HCT116 (cell line): Measurements from ENCODE around the gene SIGLECL1. TPM values are rescaled to one million over a fixed set of nuclear protein-coding genes. Genes with fewer than 3 reads are reported as not detected.

ENCODE experiments used
- ATAC-seq: fragments of 200-7000 bp; cut with Tn5 transposase; 2 replicates; pipeline ENCODE4 v1.9.1; 2020; ENCODE audit warnings: mild to moderate bottlenecking, moderate library complexity
- BruUV-seq: library from RNA; stranded (reverse); fragments of 400-500 nt; replicated peaks from 2 replicates; lab custom pipeline; 2021; lab: Mats Ljungman, UMichigan
- CTCF ChIA-PET: fragments of 300-600 bp; sonication (Branson Sonifier 250); formaldehyde crosslinking; loops from one replicate; lab custom pipeline; 2021; ENCODE audit warnings: antibody characterized with exemption; lab: Charles Lee
- POLR2A ChIA-PET: fragments of 300-600, 350-600 bp; sonication (Branson Sonifier 250); formaldehyde crosslinking; loops from one replicate; lab custom pipeline; 2021; ENCODE audit warnings: antibody characterized with exemption; lab: Charles Lee
- RAD21 ChIA-PET, 2 experiments: fragments of 300-600 bp; sonication (Branson Sonifier 250); formaldehyde crosslinking; loops; one replicate each; lab custom pipeline; 2023; ENCODE audit warnings: low total read pairs in 2 of 2; ENCODE audit not compliant: uncharacterized antibody in 2 of 2, unreplicated experiment in 2 of 2, low non-redundant PET in 1 of 2; lab: Charles Lee
- DNase-seq: peaks from one replicate; pipeline ENCODE4 v3.0.0-alpha.2; 2010; ENCODE audit warnings: low read depth, low spot score
- H2AFZ ChIP-seq: fragments of 200-600 bp; shearing (Covaris generic), sonication (generic); 2 replicates; pipeline ENCODE4 v1.6.1; 2017; ENCODE audit warnings: low read depth, mixed run types, mixed read lengths, antibody characterized with exemption, low read length; ENCODE audit not compliant: poor library complexity, severe bottlenecking
- H3K27ac ChIP-seq: 2 replicates; pipeline ENCODE4 v1.5.1; 2012; ENCODE audit warnings: low read depth, low read length
- H3K27me3 ChIP-seq: fragments of 200-600 bp; sonication (generic); 2 replicates; pipeline ENCODE4 v1.6.1; 2016; ENCODE audit warnings: mixed run types, low read length, mixed read lengths; ENCODE audit not compliant: insufficient read depth
- H3K36me3 ChIP-seq, 2 experiments: fragments of 200-500 bp in 1 of 2; fragments of 200-600 bp in 1 of 2; sonication (Bioruptor generic) in 1 of 2; sonication (generic) in 1 of 2; 2 replicates each; pipeline versions ENCODE4 v1.5.1 to v1.6.1; 2014 to 2016; ENCODE audit warnings: low read length in 2 of 2, inconsistent platforms in 1 of 2, mixed read lengths in 1 of 2, mixed run types in 1 of 2; ENCODE audit not compliant: insufficient read depth in 2 of 2, control insufficient read depth in 1 of 2
- H3K4me1 ChIP-seq, 2 experiments: fragments of 200-600 bp in 1 of 2; sonication (generic) in 1 of 2; 2 replicates each; pipeline versions ENCODE4 v1.5.1 to v1.6.1; 2012 to 2017; ENCODE audit warnings: low read length in 2 of 2, inconsistent platforms in 1 of 2, mild to moderate bottlenecking in 1 of 2, mixed read lengths in 1 of 2, mixed run types in 1 of 2, moderate library complexity in 1 of 2; ENCODE audit not compliant: insufficient read depth in 2 of 2, control insufficient read depth in 1 of 2
- H3K4me2 ChIP-seq: fragments of 200-600 bp; sonication (generic); 2 replicates; pipeline ENCODE4 v1.6.1; 2017; ENCODE audit warnings: mixed run types, low read length, mixed read lengths
- H3K4me3 ChIP-seq, 2 experiments: fragments of 200-600 bp in 1 of 2; sonication (generic) in 1 of 2; replicated peaks in 1 of 2; 2 replicates each; pipeline ENCODE4 v1.5.1; 2011 to 2016; ENCODE audit warnings: low read length in 2 of 2, control low read depth in 1 of 2, low read depth in 1 of 2, mild to moderate bottlenecking in 1 of 2, mixed read lengths in 1 of 2, mixed run types in 1 of 2
- H3K79me2 ChIP-seq: fragments of 200-600 bp; sonication (generic); 2 replicates; pipeline ENCODE4 v1.6.1; 2017; ENCODE audit warnings: mild to moderate bottlenecking, mixed run types, low read length, moderate library complexity, mixed read lengths; ENCODE audit not compliant: insufficient read depth
- H3K9ac ChIP-seq: fragments of 200-600 bp; sonication (generic); 2 replicates; pipeline ENCODE4 v1.6.1; 2016; ENCODE audit warnings: low read length, mixed read lengths
- H3K9me2 ChIP-seq: fragments of 200-600 bp; sonication (generic), shearing (Covaris generic); 2 replicates; pipeline ENCODE4 v1.6.1; 2017; ENCODE audit warnings: mixed run types, mild to moderate bottlenecking, moderate library complexity; ENCODE audit not compliant: insufficient read depth
- H3K9me3 ChIP-seq, 2 experiments: fragments of 200-500 bp in 1 of 2; fragments of 200-600 bp in 1 of 2; sonication (Bioruptor generic) in 1 of 2; sonication (generic) in 1 of 2; 2 replicates each; pipeline ENCODE4 v1.6.1; 2014 to 2017; ENCODE audit warnings: low read length in 2 of 2, mixed read lengths in 2 of 2, inconsistent platforms in 1 of 2, low read depth in 1 of 2, mild to moderate bottlenecking in 1 of 2, mixed run types in 1 of 2, moderate library complexity in 1 of 2; ENCODE audit not compliant: control insufficient read depth in 1 of 2, insufficient read depth in 1 of 2
- H4K20me1 ChIP-seq: fragments of 200-600 bp; sonication (generic), shearing (Covaris generic); 2 replicates; pipeline ENCODE4 v1.6.1; 2017; ENCODE audit warnings: mixed run types, mild to moderate bottlenecking, moderate library complexity; ENCODE audit not compliant: insufficient read depth
- CEBPB ChIP-seq: IDR thresholded peaks from 2 replicates; pipeline ENCODE4 v1.6.1; 2012; ENCODE audit warnings: low read depth
- ELF1 ChIP-seq: IDR thresholded peaks from 2 replicates; pipeline ENCODE4 v1.6.1; 2012; ENCODE audit warnings: low read depth, borderline replicate concordance
- EZH2 ChIP-seq: fragments of 200-600 bp; sonication (generic); IDR thresholded peaks from 2 replicates; pipeline ENCODE4 v1.6.1; 2017; ENCODE audit warnings: antibody characterized with exemption, mixed run types
- FOSL1 ChIP-seq: IDR thresholded peaks from 2 replicates; pipeline ENCODE4 v1.6.1; 2012; ENCODE audit warnings: low read depth
- JUND ChIP-seq: IDR thresholded peaks from 2 replicates; pipeline ENCODE4 v1.6.1; 2012
- POLR2A ChIP-seq: IDR thresholded peaks from 2 replicates; pipeline ENCODE4 v1.7.0; 2011; ENCODE audit warnings: borderline replicate concordance; ENCODE audit not compliant: insufficient read depth, insufficient read length; ENCODE audit errors: extremely low read depth
- RAD21 ChIP-seq: IDR thresholded peaks from 2 replicates; pipeline ENCODE4 v1.6.1; 2012; ENCODE audit warnings: low read depth, mild to moderate bottlenecking
- SIN3A ChIP-seq: IDR thresholded peaks from 2 replicates; pipeline ENCODE4 v1.6.1; 2012; ENCODE audit warnings: low read depth
- SP1 ChIP-seq: IDR thresholded peaks from 2 replicates; pipeline ENCODE4 v1.6.1; 2012; ENCODE audit warnings: low read depth
- SRF ChIP-seq: IDR thresholded peaks from 2 replicates; pipeline ENCODE4 v1.6.1; 2012; ENCODE audit warnings: low read depth
- TCF7L2 ChIP-seq: IDR thresholded peaks from 2 replicates; pipeline ENCODE4 v1.7.0; 2011; ENCODE audit warnings: borderline replicate concordance, inconsistent platforms; ENCODE audit not compliant: insufficient read depth, insufficient read length; ENCODE audit errors: extremely low read depth
- YY1 ChIP-seq: IDR thresholded peaks from 2 replicates; pipeline ENCODE4 v1.6.1; 2011; ENCODE audit warnings: low read length, low read depth, moderate library complexity, mild to moderate bottlenecking; ENCODE audit not compliant: insufficient replicate concordance; ENCODE audit errors: extremely low read depth
- ZFX ChIP-seq: fragments of 450-650 bp; IDR thresholded peaks from 2 replicates; pipeline ENCODE4 v1.6.1; 2017
- ZNF274 ChIP-seq: fragments of 200-500 bp; sonication (Bioruptor generic); IDR thresholded peaks from 2 replicates; pipeline ENCODE4 v1.6.1; 2014; ENCODE audit warnings: mild to moderate bottlenecking, low read depth, low read length, inconsistent platforms
- intact Hi-C: fragments of 100-400 bp; cut with micrococcal nuclease; formaldehyde crosslinking; loops from 2 replicates; pipeline ENCODE4 v1.10.0; 2022
- total RNA-seq: library from RNA; stranded (reverse); gene quantifications from one replicate; pipeline ENCODE4 v1.2.1, GENCODE V29; 2021; ENCODE audit not compliant: unreplicated experiment
- TF ChIP-seq, protein P1 (sequence below): IDR thresholded peaks from 2 replicates; pipeline ENCODE4 v1.6.1; 2012
- TF ChIP-seq, protein P2 (sequence below), 3 experiments: fragments of 200-600 bp in 1 of 3; sonication (generic) in 1 of 3; IDR thresholded peaks in 2 of 3; conservative IDR thresholded peaks in 1 of 3; 2 replicates each; pipeline ENCODE4 v1.5.1; 2012 to 2017; ENCODE audit warnings: low read depth in 2 of 3, low read length in 2 of 3, antibody characterized with exemption in 1 of 3, borderline replicate concordance in 1 of 3, control low read depth in 1 of 3, mild to moderate bottlenecking in 1 of 3, mixed read lengths in 1 of 3, mixed run types in 1 of 3, moderate library complexity in 1 of 3; ENCODE audit not compliant: insufficient read depth in 1 of 3
- TF ChIP-seq, protein P3 (sequence below): IDR thresholded peaks from 2 replicates; pipeline ENCODE4 v1.6.1; 2011; ENCODE audit warnings: mild to moderate bottlenecking, low read length, moderate library complexity; ENCODE audit not compliant: insufficient replicate concordance; ENCODE audit errors: extremely low read depth
- TF ChIP-seq, protein P4 (sequence below): IDR thresholded peaks from 2 replicates; pipeline ENCODE4 v1.6.1; 2012
- TF ChIP-seq, protein P5 (sequence below): IDR thresholded peaks from 2 replicates; pipeline ENCODE4 v1.6.1; 2012; ENCODE audit warnings: low read depth

The SIGLECL1 gene
- total RNA-seq, 1 experiment from 2014 or later = not detected

DNA sequence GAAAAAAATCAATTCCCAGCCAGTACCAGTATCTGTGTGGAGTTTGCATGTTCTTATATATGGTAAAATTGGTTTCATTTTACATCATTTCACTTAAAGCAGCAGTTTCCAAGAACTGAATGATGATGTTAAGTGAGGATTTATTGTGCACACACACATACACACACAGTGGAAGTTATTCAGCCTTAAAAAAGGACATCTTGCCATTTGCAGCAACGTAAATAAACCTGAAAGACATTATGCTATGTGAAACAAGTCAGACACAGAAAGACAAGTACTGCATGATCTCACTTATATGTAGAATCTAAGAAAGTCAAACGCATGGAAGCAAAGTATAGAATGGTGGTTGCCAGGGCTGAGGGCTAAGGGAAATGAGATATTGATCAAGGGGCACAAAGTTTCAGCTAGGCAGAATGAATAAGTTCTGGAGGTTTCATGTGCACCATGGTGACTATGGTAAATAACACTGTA lies 5.3 kb downstream of the SIGLECL1 start (continued):
- TF ChIP-seq FOSL1 = no peak
- no peak for TF ChIP-seq RAD21
- no peak for TF ChIP-seq ZNF274
- TF ChIP-seq CEBPB = no peak

DNA sequence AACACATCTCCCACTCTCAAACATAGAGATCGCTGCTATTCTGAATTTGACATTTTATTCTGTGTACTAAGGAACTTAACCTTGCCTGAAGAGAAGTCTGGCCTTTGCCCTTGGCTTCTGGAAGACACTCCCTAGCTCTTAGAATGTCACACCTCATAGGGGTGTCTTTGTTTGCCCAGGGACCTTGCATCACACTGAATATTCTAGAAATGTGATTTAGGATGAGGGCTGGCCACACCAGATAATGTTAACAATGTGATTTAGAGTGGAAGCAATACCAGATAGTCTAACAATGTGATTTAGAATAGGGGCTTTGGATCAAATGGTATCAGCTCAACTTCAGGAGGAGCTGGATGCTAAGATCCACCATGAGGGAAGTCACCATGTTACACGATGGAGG lies 6.6 kb downstream of the SIGLECL1 start:
- POLR2A ChIA-PET = no interaction called here
- no TSS peak for BruUV-seq
- H2AFZ ChIP-seq = no peak overlapping the region
- ATAC-seq (no peak), DNase-seq (no peak)
- no peaks in the 10 kb centered on the region for H3K4me1 ChIP-seq
- CTCF ChIA-PET = no interaction called here
- H3K27me3 ChIP-seq = no peaks in the 10 kb centered on the region; the same call in 1 of the 2 replicates
- H3K9ac ChIP-seq = no peak overlapping the region
- TF ChIP-seq EZH2 = no peak
- TF ChIP-seq, protein P1, sequence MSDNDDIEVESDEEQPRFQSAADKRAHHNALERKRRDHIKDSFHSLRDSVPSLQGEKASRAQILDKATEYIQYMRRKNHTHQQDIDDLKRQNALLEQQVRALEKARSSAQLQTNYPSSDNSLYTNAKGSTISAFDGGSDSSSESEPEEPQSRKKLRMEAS = no peak
- TF ChIP-seq, protein P2, sequence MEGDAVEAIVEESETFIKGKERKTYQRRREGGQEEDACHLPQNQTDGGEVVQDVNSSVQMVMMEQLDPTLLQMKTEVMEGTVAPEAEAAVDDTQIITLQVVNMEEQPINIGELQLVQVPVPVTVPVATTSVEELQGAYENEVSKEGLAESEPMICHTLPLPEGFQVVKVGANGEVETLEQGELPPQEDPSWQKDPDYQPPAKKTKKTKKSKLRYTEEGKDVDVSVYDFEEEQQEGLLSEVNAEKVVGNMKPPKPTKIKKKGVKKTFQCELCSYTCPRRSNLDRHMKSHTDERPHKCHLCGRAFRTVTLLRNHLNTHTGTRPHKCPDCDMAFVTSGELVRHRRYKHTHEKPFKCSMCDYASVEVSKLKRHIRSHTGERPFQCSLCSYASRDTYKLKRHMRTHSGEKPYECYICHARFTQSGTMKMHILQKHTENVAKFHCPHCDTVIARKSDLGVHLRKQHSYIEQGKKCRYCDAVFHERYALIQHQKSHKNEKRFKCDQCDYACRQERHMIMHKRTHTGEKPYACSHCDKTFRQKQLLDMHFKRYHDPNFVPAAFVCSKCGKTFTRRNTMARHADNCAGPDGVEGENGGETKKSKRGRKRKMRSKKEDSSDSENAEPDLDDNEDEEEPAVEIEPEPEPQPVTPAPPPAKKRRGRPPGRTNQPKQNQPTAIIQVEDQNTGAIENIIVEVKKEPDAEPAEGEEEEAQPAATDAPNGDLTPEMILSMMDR (IDR thresholded peaks at IDR 0.05 in 2 of 3, conservative IDR thresholded peaks at IDR 0.05 in 1 of 3; ENCODE audit: borderline replicate concordance in 1 of 3, insufficient read depth in 1 of 3, low read depth in 2 of 3, low read length in 2 of 3) = no peak
- TF ChIP-seq, protein P3, sequence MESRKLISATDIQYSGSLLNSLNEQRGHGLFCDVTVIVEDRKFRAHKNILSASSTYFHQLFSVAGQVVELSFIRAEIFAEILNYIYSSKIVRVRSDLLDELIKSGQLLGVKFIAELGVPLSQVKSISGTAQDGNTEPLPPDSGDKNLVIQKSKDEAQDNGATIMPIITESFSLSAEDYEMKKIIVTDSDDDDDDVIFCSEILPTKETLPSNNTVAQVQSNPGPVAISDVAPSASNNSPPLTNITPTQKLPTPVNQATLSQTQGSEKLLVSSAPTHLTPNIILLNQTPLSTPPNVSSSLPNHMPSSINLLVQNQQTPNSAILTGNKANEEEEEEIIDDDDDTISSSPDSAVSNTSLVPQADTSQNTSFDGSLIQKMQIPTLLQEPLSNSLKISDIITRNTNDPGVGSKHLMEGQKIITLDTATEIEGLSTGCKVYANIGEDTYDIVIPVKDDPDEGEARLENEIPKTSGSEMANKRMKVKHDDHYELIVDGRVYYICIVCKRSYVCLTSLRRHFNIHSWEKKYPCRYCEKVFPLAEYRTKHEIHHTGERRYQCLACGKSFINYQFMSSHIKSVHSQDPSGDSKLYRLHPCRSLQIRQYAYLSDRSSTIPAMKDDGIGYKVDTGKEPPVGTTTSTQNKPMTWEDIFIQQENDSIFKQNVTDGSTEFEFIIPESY = no peak
- TF ChIP-seq JUND = no peak
- TF ChIP-seq SRF = no peak
- no peak for TF ChIP-seq CEBPB
- no peak for TF ChIP-seq ELF1
- no peak for TF ChIP-seq YY1
- no peak for TF ChIP-seq ZFX
- TF ChIP-seq TCF7L2 = no peak
- TF ChIP-seq SIN3A = no peak
- TF ChIP-seq, protein P4, sequence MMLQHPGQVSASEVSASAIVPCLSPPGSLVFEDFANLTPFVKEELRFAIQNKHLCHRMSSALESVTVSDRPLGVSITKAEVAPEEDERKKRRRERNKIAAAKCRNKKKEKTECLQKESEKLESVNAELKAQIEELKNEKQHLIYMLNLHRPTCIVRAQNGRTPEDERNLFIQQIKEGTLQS = no peak
- TF ChIP-seq SP1 = no peak
- TF ChIP-seq, protein P5, sequence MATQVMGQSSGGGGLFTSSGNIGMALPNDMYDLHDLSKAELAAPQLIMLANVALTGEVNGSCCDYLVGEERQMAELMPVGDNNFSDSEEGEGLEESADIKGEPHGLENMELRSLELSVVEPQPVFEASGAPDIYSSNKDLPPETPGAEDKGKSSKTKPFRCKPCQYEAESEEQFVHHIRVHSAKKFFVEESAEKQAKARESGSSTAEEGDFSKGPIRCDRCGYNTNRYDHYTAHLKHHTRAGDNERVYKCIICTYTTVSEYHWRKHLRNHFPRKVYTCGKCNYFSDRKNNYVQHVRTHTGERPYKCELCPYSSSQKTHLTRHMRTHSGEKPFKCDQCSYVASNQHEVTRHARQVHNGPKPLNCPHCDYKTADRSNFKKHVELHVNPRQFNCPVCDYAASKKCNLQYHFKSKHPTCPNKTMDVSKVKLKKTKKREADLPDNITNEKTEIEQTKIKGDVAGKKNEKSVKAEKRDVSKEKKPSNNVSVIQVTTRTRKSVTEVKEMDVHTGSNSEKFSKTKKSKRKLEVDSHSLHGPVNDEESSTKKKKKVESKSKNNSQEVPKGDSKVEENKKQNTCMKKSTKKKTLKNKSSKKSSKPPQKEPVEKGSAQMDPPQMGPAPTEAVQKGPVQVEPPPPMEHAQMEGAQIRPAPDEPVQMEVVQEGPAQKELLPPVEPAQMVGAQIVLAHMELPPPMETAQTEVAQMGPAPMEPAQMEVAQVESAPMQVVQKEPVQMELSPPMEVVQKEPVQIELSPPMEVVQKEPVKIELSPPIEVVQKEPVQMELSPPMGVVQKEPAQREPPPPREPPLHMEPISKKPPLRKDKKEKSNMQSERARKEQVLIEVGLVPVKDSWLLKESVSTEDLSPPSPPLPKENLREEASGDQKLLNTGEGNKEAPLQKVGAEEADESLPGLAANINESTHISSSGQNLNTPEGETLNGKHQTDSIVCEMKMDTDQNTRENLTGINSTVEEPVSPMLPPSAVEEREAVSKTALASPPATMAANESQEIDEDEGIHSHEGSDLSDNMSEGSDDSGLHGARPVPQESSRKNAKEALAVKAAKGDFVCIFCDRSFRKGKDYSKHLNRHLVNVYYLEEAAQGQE = no peak
- TF ChIP-seq RAD21 = no peak
- no peak for TF ChIP-seq POLR2A
- no peaks in the 10 kb centered on the region for H3K9me3 ChIP-seq
- no peaks in the 10 kb centered on the region for H3K79me2 ChIP-seq
- H3K4me2 ChIP-seq = no peak overlapping the region
- H4K20me1 ChIP-seq = no peaks in the 10 kb centered on the region
- intact Hi-C loops = no loop called here
- RAD21 ChIA-PET = no interaction called here
- no peaks in the 10 kb centered on the region for H3K9me2 ChIP-seq
- no peak overlapping the region for H3K27ac ChIP-seq
- H3K36me3 ChIP-seq = no peaks in the 10 kb centered on the region
- H3K4me3 ChIP-seq = no peak overlapping the region
